HFFc6 (cell line): Measurements from ENCODE around the gene PCDH9. TPM values are rescaled to one million over a fixed set of nuclear protein-coding genes. Genes with fewer than 3 reads are reported as not detected.

ENCODE experiments used
- DNase-seq: peaks from one replicate; pipeline ENCODE4 v3.0.0-alpha.2; 2018
- H3K27ac Mint-ChIP-seq: 2 replicates; pipeline ENCODE4 v1.8.0; 2020; ENCODE audit warnings: mild to moderate bottlenecking, mixed read lengths
- H3K27me3 Mint-ChIP-seq: 2 replicates; pipeline ENCODE4 v1.8.0; 2021; ENCODE audit warnings: mild to moderate bottlenecking, moderate library complexity, mixed read lengths; ENCODE audit not compliant: insufficient read depth
- H3K36me3 Mint-ChIP-seq: 2 replicates; pipeline ENCODE4 v1.8.0; 2021; ENCODE audit warnings: low read depth, mixed read lengths
- H3K4me1 Mint-ChIP-seq: 2 replicates; pipeline ENCODE4 v1.8.0; 2020; ENCODE audit warnings: low read depth, mixed read lengths
- H3K4me3 Mint-ChIP-seq: 2 replicates; pipeline ENCODE4 v1.8.0; 2020; ENCODE audit warnings: mild to moderate bottlenecking, moderate library complexity, mixed read lengths
- H3K9me3 Mint-ChIP-seq: 2 replicates; pipeline ENCODE4 v1.8.0; 2020; ENCODE audit warnings: mild to moderate bottlenecking, mixed read lengths
- CTCF ChIP-seq: fragments of 200-600 bp; sonication (generic); IDR thresholded peaks from 2 replicates; pipeline ENCODE4 v1.5.0; 2021; ENCODE audit warnings: antibody characterized with exemption, mild to moderate bottlenecking
- total RNA-seq, 6 experiments: library from RNA; stranded (reverse); fragmentation: NEBNext Ultra II Directional; extraction: Animal tissue kit (Norgen Biotek cat#: 25700); gene quantifications; 2 replicates in 1 of 6; 3 replicates in 5 of 6; pipeline ENCODE4 v1.2.3, GENCODE V29; 2021

PCDH9 gene
- total RNA-seq, 6 experiments from 2014 or later: 2.0 to 6.7 (median 2.6) TPM

GRCh38 chr13:67224148-67224846, 5.8 kb downstream of the PCDH9 start:
- Mint-ChIP-seq H3K36me3 (no peaks in the 10 kb centered on the region), H3K9me3 (no peaks in the 10 kb centered on the region), H3K27me3 (no peaks in the 10 kb centered on the region), H3K4me3 (peak overlapping the region; percentile 42), H3K4me1 (peaks cover 29% of the 10 kb centered on the region), H3K27ac (no peak overlapping the region)
- DNase-seq: peak; percentile 68
- peak; percentile 82 for TF ChIP-seq CTCF

- DNase-seq: no peak
- Mint-ChIP-seq H3K4me1 (peaks cover 29% of the 10 kb centered on the region), H3K4me3 (peak overlapping the region; percentile 42), H3K27me3 (no peaks in the 10 kb centered on the region), H3K9me3 (no peaks in the 10 kb centered on the region), H3K36me3 (no peaks in the 10 kb centered on the region), H3K27ac (no peak overlapping the region)
- TF ChIP-seq CTCF: no peak
These were observed 6.4 kb downstream of the PCDH9 start for GRCh38 chr13:67223742-67224141.

DNA sequence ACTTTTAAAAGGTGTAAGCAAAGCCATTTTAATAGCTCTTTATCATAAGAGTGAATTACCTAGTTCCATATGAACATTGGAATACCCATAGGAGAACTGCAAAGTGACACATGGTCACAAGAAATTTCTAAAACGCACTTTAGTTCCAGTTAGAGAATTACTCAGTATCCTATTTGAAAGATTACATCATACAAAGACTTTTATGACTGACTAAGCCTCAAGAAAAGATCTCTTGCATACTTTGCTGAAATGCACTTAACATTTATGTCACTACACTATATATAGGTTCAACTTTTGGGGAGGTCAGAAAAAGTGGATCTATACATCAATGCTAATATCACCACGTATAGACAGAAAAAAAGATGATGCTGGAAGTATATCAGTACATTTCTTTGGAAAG, 7.1 kb downstream of the PCDH9 start:
- DNase-seq: peak; percentile 21
- no peaks in the 10 kb centered on the region for H3K36me3 Mint-ChIP-seq
- peak overlapping the region; percentile 43; the same call in 1 of the 2 replicates for H3K27ac Mint-ChIP-seq
- H3K9me3 Mint-ChIP-seq: no peaks in the 10 kb centered on the region
- no peak for TF ChIP-seq CTCF
- peaks cover 26% of the 10 kb centered on the region for H3K4me1 Mint-ChIP-seq
- H3K27me3 Mint-ChIP-seq: no peaks in the 10 kb centered on the region
- no peak overlapping the region; the same call in 1 of the 2 replicates for H3K4me3 Mint-ChIP-seq

DNA sequence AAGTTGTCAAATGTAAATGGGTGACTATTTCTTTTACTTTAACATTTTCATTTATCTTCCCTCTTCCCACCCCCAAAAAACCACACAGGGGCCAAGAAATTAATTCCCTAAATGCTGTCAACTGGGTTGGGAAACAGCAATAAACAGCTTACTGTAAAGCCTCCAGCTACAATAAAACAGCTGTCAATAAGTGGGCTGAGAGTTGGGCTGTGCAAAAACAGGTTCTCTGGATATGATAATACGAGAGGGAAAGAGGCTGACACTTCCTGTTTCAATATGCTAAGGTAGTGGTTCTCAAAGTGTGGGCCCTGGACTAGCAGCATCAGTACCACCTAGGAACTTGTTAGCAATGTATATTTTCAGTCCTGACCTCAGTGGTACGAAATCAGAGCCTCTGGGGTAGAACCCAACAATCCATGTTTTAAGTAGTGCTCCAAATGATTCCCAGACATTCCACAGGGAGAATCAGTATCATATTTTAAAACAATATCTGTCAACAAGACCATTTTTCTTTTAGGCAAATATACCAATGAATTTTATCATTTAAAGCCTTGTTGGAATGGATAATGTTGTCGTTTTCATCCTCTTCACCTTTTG, 8.4 kb downstream of the PCDH9 start:
- Mint-ChIP-seq H3K27ac (no peak overlapping the region; the same call in 1 of the 2 replicates), H3K36me3 (no peaks in the 10 kb centered on the region), H3K9me3 (no peaks in the 10 kb centered on the region), H3K4me1 (peaks cover 21% of the 10 kb centered on the region), H3K27me3 (no peaks in the 10 kb centered on the region), H3K4me3 (peak overlapping the region; percentile 28; the same call in 1 of the 2 replicates)
- TF ChIP-seq CTCF: no peak
- no peak for DNase-seq

GRCh38 chr13:67219113-67219512, 11.0 kb downstream of the PCDH9 start:
- Mint-ChIP-seq H3K4me3 (no peak overlapping the region), H3K27me3 (no peaks in the 10 kb centered on the region), H3K4me1 (peaks cover 16% of the 10 kb centered on the region), H3K27ac (no peak overlapping the region), H3K36me3 (no peaks in the 10 kb centered on the region), H3K9me3 (no peaks in the 10 kb centered on the region)
- TF ChIP-seq CTCF: no peak
- DNase-seq: no peak
